Thyroid gland (tissue), 4 donors: ENCODE data around the gene WDR83. TPM values are rescaled to one million over a fixed set of nuclear protein-coding genes. Genes with fewer than 3 reads are reported as not detected.

Source experiments
- DNase-seq, 2 donors: peaks; one replicate each; pipeline ENCODE4 v3.0.0-alpha.2; 2019
- H3K27ac ChIP-seq, 3 donors: fragments of 200-600 bp; sonication (generic); 1 replicate in 2 of 3; 2 replicates in 1 of 3; pipeline ENCODE4 v1.5.1; 2016 to 2019; ENCODE audit warnings: mild to moderate bottlenecking in 1 of 3, moderate library complexity in 1 of 3
- H3K27me3 ChIP-seq: fragments of 200-600 bp; sonication (generic); one replicate; pipeline ENCODE4 v1.5.1; 2019
- H3K36me3 ChIP-seq, 2 donors: fragments of 200-600 bp; sonication (generic); one replicate each; pipeline ENCODE4 v1.5.1; 2016 to 2019
- H3K4me1 ChIP-seq, 2 donors: fragments of 200-600 bp; sonication (generic); one replicate each; pipeline ENCODE4 v1.5.1; 2017 to 2019
- H3K4me3 ChIP-seq, 3 donors: fragments of 200-600 bp; sonication (generic); replicated peaks in 1 of 3; 1 replicate in 2 of 3; 2 replicates in 1 of 3; pipeline ENCODE4 v1.5.1; 2016; ENCODE audit warnings: mild to moderate bottlenecking in 1 of 3
- H3K9me3 ChIP-seq: fragments of 200-600 bp; sonication (generic); one replicate; pipeline ENCODE4 v1.5.1; 2017
- CTCF ChIP-seq, 6 experiments: fragments of 200-600 bp in 3 of 6; fragments of 450-650 bp in 3 of 6; sonication (generic) in 3 of 6; IDR thresholded peaks; one replicate each; pipeline ENCODE4 v1.5.1; 2016 to 2019; ENCODE audit warnings: antibody characterized with exemption in 6 of 6, mild to moderate bottlenecking in 2 of 6, inconsistent platforms in 1 of 6, moderate library complexity in 1 of 6
- POLR2A ChIP-seq, 2 donors: fragments of 450-650 bp; IDR thresholded peaks; one replicate each; pipeline ENCODE4 v1.6.1; 2017; ENCODE audit warnings: antibody characterized with exemption in 2 of 2, mild to moderate bottlenecking in 2 of 2, moderate library complexity in 1 of 2
- WGBS, 2 donors: methylation state at CpG; one replicate each; pipeline ENCODE4 v1.1.5; 2017; 5-methylcytosine and 5-hydroxymethylcytosine counted together
- intact Hi-C: fragments of 100-400 bp; cut with DNase I; formaldehyde crosslinking; loops from one replicate; pipeline ENCODE4 v1.15.1; 2023
- total RNA-seq, 4 donors: library from RNA; depleted of rRNA; stranded (reverse); fragments of >200 nt; gene quantifications; one replicate each; pipeline ENCODE4 v1.2.3, GENCODE V29; 2016

The WDR83 gene
- total RNA-seq, 4 donors from 2014 or later: 9.5 to 17.5 (median 14.3) TPM

DNA sequence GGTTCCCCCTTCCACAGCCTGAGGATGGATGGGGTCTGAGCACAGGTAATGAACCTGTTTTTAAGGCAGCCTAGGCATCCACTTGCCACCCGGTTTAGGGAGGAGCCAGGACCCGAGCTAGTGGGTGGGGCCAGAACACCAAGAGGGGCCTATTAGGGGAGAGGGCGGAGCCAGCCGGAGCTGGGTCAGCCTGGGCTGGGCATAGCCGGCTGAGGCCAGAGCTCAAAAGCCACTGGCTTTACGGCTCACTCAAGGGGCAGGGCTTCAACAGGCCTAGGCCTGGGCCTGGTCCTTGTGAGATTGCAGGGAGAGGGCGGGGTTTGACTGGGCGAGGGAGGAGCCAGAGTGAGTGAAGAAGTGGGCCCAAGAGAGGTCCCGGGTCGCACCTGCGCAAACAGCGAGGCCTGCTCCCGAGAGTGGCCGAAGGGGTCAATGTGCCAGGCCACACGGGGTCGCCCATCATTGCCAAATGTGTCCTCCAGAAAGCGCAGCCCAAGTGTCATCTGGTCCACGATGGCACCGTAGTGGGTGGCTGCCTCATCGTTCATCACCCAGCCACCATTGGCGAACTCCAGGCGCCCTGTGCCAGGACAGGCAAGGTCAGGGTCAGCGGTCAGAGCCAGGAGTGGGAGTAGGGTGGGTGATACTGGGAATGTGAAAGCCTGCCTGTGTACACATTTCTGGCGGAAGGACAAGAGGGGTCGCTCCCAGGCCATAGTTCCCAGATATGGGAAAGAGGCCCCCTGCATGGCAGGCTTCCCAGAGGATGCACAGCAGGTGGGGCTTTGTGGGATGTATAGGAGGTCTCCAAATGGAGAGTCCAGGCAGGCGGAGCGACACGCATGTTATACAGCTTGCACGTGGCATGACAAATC lies 2.0 kb upstream of the WDR83 start:
- Histone ChIP-seq H3K36me3 (peaks cover 19 to 20% of the 10 kb centered on the region in 2 donors), H3K27ac (no peak overlapping the region), H3K9me3 (no peaks in the 10 kb centered on the region), H3K27me3 (no peaks in the 10 kb centered on the region), H3K4me1 (peaks cover 13 to 26% of the 10 kb centered on the region in 2 donors), H3K4me3 (no peak overlapping the region)
- 86 to 91% methylated on average over 24 to 25 of the region's 29 CpGs for WGBS, 2 donors
- no peak for TF ChIP-seq CTCF (IDR thresholded peaks at IDR 0.05)
- no peak for TF ChIP-seq POLR2A (IDR thresholded peaks at IDR 0.05)
- no peak for DNase-seq
- intact Hi-C loops: no loop called here

GRCh38 chr19:12665281-12665573 lies 1.4 kb upstream of the WDR83 start:
- H3K4me1 ChIP-seq: peaks cover 16 to 29% of the 10 kb centered on the region in 2 donors
- intact Hi-C loops: no loop called here

DNA sequence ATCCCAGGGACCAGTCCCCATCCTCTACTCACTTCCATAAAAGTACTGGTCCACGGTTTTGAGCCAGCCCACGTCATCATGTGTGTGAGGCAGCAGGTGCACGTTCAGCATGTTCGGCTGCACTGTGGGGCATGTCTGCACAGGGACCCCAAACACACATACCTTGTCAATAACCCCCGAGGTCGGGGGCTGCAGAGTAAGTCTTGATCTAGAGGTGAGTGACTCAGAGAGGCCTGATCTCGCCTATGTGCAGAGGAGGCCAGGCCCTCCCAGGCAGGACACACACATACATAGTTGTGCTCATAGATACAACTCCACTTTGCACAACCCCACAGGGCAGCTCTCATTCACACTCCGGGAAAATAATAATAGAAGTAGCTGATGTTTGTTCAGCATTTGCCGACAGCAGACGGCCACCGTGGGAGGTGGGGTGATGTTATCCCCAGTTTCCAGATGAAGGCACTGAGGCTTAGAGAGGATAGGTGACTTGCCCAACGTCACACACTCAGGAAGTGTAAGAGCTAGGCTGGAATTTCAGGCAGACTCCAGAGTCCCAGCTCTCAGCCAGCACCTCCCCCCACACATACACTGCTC lies 839 bp upstream of the WDR83 start:
- Histone ChIP-seq H3K27me3 (no peaks in the 10 kb centered on the region), H3K9me3 (no peaks in the 10 kb centered on the region), H3K4me3 (peak overlapping the region; percentile 24 to 88 (median 57)), H3K27ac (no peak overlapping the region), H3K36me3 (peaks cover 13 to 19% of the 10 kb centered on the region in 2 donors), H3K4me1 (peaks cover 21 to 34% of the 10 kb centered on the region in 2 donors)
- DNase-seq: no peak
- TF ChIP-seq CTCF (IDR thresholded peaks at IDR 0.05) (no peak), POLR2A (IDR thresholded peaks at IDR 0.05) (no peak)
- 53 to 64% methylated on average over 7 to 12 of the region's 12 CpGs for WGBS, 2 donors
- intact Hi-C loops: loop anchor here (2.0 kb wide), 1 partner anchor 101 kb away; no protein-coding TSS in a partner anchor

More at GRCh38 chr19:12665281-12665573, 1.4 kb upstream of the WDR83 start:
- no peak for TF ChIP-seq CTCF (IDR thresholded peaks at IDR 0.05)
- no peak for TF ChIP-seq POLR2A (IDR thresholded peaks at IDR 0.05)
- 77 to 92% methylated on average over 10 of the region's 10 CpGs for whole genome bisulfite sequencing, 2 donors
- DNase-seq: no peak
- Histone ChIP-seq H3K27ac (no peak overlapping the region), H3K4me3 (peak overlapping the region in 1 of 3 donors; percentile 57), H3K36me3 (peaks cover 16 to 19% of the 10 kb centered on the region in 2 donors), H3K27me3 (no peaks in the 10 kb centered on the region), H3K9me3 (no peaks in the 10 kb centered on the region)

- Histone ChIP-seq H3K9me3 (no peaks in the 10 kb centered on the region), H3K27ac (no peak overlapping the region), H3K4me3 (peak overlapping the region in 1 of 3 donors; percentile 61), H3K36me3 (peaks cover 7 to 16% of the 10 kb centered on the region in 2 donors), H3K4me1 (peaks cover 21 to 34% of the 10 kb centered on the region in 2 donors), H3K27me3 (no peaks in the 10 kb centered on the region)
- no peak for DNase-seq
- TF ChIP-seq CTCF (IDR thresholded peaks at IDR 0.05): no peak
- TF ChIP-seq POLR2A (IDR thresholded peaks at IDR 0.05): no peak
- WGBS, 2 donors: 75% methylated on average over 4 of the region's 4 CpGs
- intact Hi-C loops: loop anchor here (2.0 kb wide), 1 partner anchor 103 kb away; no protein-coding TSS in a partner anchor
These were observed 1.2 kb downstream of the WDR83 start for GRCh38 chr19:12667731-12668302.
